Hematopoietic multipotent progenitor cell treated with erythropoietin and hydrocortisone succinate and interleukin-3 and kit ligand, for 8 days (in vitro differentiated cells): ENCODE results near the gene RFPL1.
"Not testable (repeated sequence)": the region's sequence is repeated elsewhere in the genome, so short reads cannot be mapped to it uniquely, and the experiment has no call there.

ENCODE experiments used
- DNase-seq: peaks from one replicate; pipeline ENCODE4 v3.0.0-alpha.2; 2015

The RFPL1 gene

GRCh38 chr22:29438283-29438682 is at the start of gene RFPL1:
Gene RFPL1 (plus strand): TSS chr22:29438583.
- DNase-seq = not testable (repeated sequence)

- DNase-seq = no peak
Observed at GRCh38 chr22:29388759-29389090, 49.7 kb upstream of the RFPL1 start.

GRCh38 chr22:29390270-29390669 is 48.1 kb upstream of the RFPL1 start:
- no peak for DNase-seq

- DNase-seq = no peak
Observed at GRCh38 chr22:29391546-29391945, 46.8 kb upstream of the RFPL1 start.

GRCh38 chr22:29393019-29393608 is 45.3 kb upstream of the RFPL1 start:
- no peak for DNase-seq

GRCh38 chr22:29394931-29395581 is 43.3 kb upstream of the RFPL1 start:
- peak; percentile 80 for DNase-seq

- DNase-seq = no peak
Observed at GRCh38 chr22:29396126-29396525, 42.3 kb upstream of the RFPL1 start.

- DNase-seq = no peak
Observed at GRCh38 chr22:29397791-29398190, 40.6 kb upstream of the RFPL1 start.

GRCh38 chr22:29400576-29400975 is 37.8 kb upstream of the RFPL1 start:
- no peak for DNase-seq

GRCh38 chr22:29401538-29401937 is 36.8 kb upstream of the RFPL1 start:
- not testable (repeated sequence) for DNase-seq

GRCh38 chr22:29408940-29409339 is 29.4 kb upstream of the RFPL1 start:
- no peak for DNase-seq

- not testable (repeated sequence) for DNase-seq
Observed at GRCh38 chr22:29411569-29412211, 26.7 kb upstream of the RFPL1 start.

- DNase-seq = peak; percentile 37
Observed at GRCh38 chr22:29412772-29413171, 25.6 kb upstream of the RFPL1 start.

- DNase-seq = peak; percentile 5
Observed at GRCh38 chr22:29414951-29415591, 23.3 kb upstream of the RFPL1 start.

GRCh38 chr22:29418704-29419103 is 19.7 kb upstream of the RFPL1 start:
- DNase-seq = not testable (repeated sequence)

GRCh38 chr22:29426476-29426875 is 11.9 kb upstream of the RFPL1 start:
- no peak for DNase-seq

- no peak for DNase-seq
Observed at GRCh38 chr22:29427176-29427760, 11.1 kb upstream of the RFPL1 start.

GRCh38 chr22:29431986-29432385 is 6.4 kb upstream of the RFPL1 start:
- no peak for DNase-seq

GRCh38 chr22:29433856-29434255 is 4.5 kb upstream of the RFPL1 start:
- DNase-seq = no peak

GRCh38 chr22:29434288-29434687 is 4.1 kb upstream of the RFPL1 start:
- DNase-seq = no peak

- DNase-seq = no peak
Observed at GRCh38 chr22:29435236-29436136, 2.9 kb upstream of the RFPL1 start.

GRCh38 chr22:29442976-29443375 is 4.6 kb downstream of the RFPL1 start:
- DNase-seq = no peak

- DNase-seq = no peak
Observed at GRCh38 chr22:29443452-29443851, 5.1 kb downstream of the RFPL1 start.
